PFSK-1 (cell line): ENCODE results near the gene MIB1. TPM values are rescaled to one million over a fixed set of nuclear protein-coding genes. Genes with fewer than 3 reads are reported as not detected.

ENCODE experiments used
- FOXP2 ChIP-seq: optimal IDR thresholded peaks from 2 replicates; pipeline ENCODE3; 2011; ENCODE audit warnings: borderline replicate concordance, control low read depth, inconsistent platforms; ENCODE audit not compliant: insufficient read depth; ENCODE audit errors: extremely low read length, extremely low read depth
- POLR2AphosphoS5 ChIP-seq: IDR thresholded peaks from 2 replicates; pipeline ENCODE4 v1.6.1; 2012; ENCODE audit warnings: low read depth, mild to moderate bottlenecking, control low read depth, low read length, moderate library complexity
- REST ChIP-seq, 2 experiments: IDR thresholded peaks; 2 replicates each; pipeline versions ENCODE4 v1.6.1 to v1.8.0; 2011 to 2012; ENCODE audit warnings: low read depth in 2 of 2, low read length in 2 of 2, control low read depth in 1 of 2, inconsistent platforms in 1 of 2, mild to moderate bottlenecking in 1 of 2, moderate library complexity in 1 of 2; ENCODE audit not compliant: insufficient read depth in 1 of 2
- SIN3A ChIP-seq: IDR thresholded peaks from 2 replicates; pipeline ENCODE4 v1.6.1; 2012; ENCODE audit warnings: mild to moderate bottlenecking, low read length, moderate library complexity, borderline replicate concordance; ENCODE audit not compliant: insufficient read depth
- TAF1 ChIP-seq: IDR thresholded peaks from 2 replicates; pipeline ENCODE4 v1.6.1; 2012; ENCODE audit warnings: low read length, control low read depth, borderline replicate concordance; ENCODE audit not compliant: insufficient read depth
- polyA plus RNA-seq: library from polyadenylated mRNA; unstranded; fragments of >200 nt; gene quantifications from one replicate; pipeline ENCODE4 v1.2.1, GENCODE V29; 2012; ENCODE audit warnings: low read depth, missing spikeins; ENCODE audit not compliant: insufficient read length

Gene MIB1
- polyA plus RNA-seq = 10.1 TPM

GRCh38 chr18:21740538-21741311, at the start of gene MIB1:
MIB1 (plus strand) TSS chr18:21740792; CDS start chr18:21741584, 792 bp downstream.
- TF ChIP-seq POLR2AphosphoS5 (peak; percentile 85), FOXP2 (peak; percentile 34), SIN3A (peak; percentile 1; the same call in 1 of the 2 replicates), TAF1 (peak; percentile 64; the same call in 1 of the 2 replicates), REST (IDR thresholded peaks at IDR 0.05; ENCODE audit: insufficient read depth in 1 of 2, low read depth in 2 of 2, low read length in 2 of 2) (no peak)

- TF ChIP-seq TAF1 = no peak
These were observed 47.3 kb upstream of the MIB1 start for GRCh38 chr18:21693322-21693721.

- TF ChIP-seq FOXP2 (no peak), SIN3A (no peak), POLR2AphosphoS5 (no peak), REST (IDR thresholded peaks at IDR 0.05; ENCODE audit: insufficient read depth in 1 of 2, low read depth in 2 of 2, low read length in 2 of 2) (no peak), TAF1 (no peak)
These were observed 40.0 kb upstream of the MIB1 start for GRCh38 chr18:21700528-21701075.

GRCh38 chr18:21701621-21702020, 39.0 kb upstream of the MIB1 start:
- TF ChIP-seq REST (IDR thresholded peaks at IDR 0.05; ENCODE audit: insufficient read depth in 1 of 2, low read depth in 2 of 2, low read length in 2 of 2) (no peak), SIN3A (no peak), POLR2AphosphoS5 (no peak), FOXP2 (no peak), TAF1 (no peak)

- TF ChIP-seq SIN3A (no peak), POLR2AphosphoS5 (no peak), FOXP2 (no peak), TAF1 (no peak), REST (IDR thresholded peaks at IDR 0.05; ENCODE audit: insufficient read depth in 1 of 2, low read depth in 2 of 2, low read length in 2 of 2) (no peak)
These were observed 38.0 kb upstream of the MIB1 start for GRCh38 chr18:21702602-21703001.
